H9 (cell line): ENCODE data around the gene BNIP5. TPM values are rescaled to one million over a fixed set of nuclear protein-coding genes. Genes with fewer than 3 reads are reported as not detected.

Source experiments
- DNase-seq: peaks from one replicate; pipeline ENCODE4 v3.0.0-alpha.2; 2017
- H2AFZ ChIP-seq: one replicate; pipeline ENCODE4 v1.6.1; 2013; ENCODE audit warnings: mild to moderate bottlenecking, low read length, control low read depth, moderate library complexity
- H2AK5ac ChIP-seq: 2 replicates; pipeline ENCODE4 v1.6.1; 2013; ENCODE audit warnings: low read length, control low read depth, mixed read lengths; ENCODE audit not compliant: insufficient read length
- H2BK120ac ChIP-seq: one replicate; pipeline ENCODE4 v1.6.1; 2013; ENCODE audit warnings: low read depth, mild to moderate bottlenecking, low read length, control low read depth, inconsistent platforms; ENCODE audit not compliant: poor library complexity, severe bottlenecking
- H2BK12ac ChIP-seq: 2 replicates; pipeline ENCODE4 v1.6.1; 2013; ENCODE audit warnings: low read length, control low read depth, mixed read lengths, low read depth; ENCODE audit not compliant: insufficient read length
- H2BK15ac ChIP-seq: 2 replicates; pipeline ENCODE4 v1.6.1; 2013; ENCODE audit warnings: low read depth, low read length, control low read depth
- H2BK20ac ChIP-seq: one replicate; pipeline ENCODE4 v1.6.1; 2013; ENCODE audit warnings: low read depth, mild to moderate bottlenecking, low read length, control low read depth, inconsistent platforms; ENCODE audit not compliant: poor library complexity, severe bottlenecking
- H2BK5ac ChIP-seq: 2 replicates; pipeline ENCODE4 v1.6.1; 2013; ENCODE audit warnings: low read length, control low read depth, mixed read lengths; ENCODE audit not compliant: insufficient read length
- H3K14ac ChIP-seq: 2 replicates; pipeline ENCODE4 v1.6.1; 2013; ENCODE audit warnings: low read length, control low read depth; ENCODE audit not compliant: insufficient read depth
- H3K18ac ChIP-seq: 2 replicates; pipeline ENCODE4 v1.6.1; 2013; ENCODE audit warnings: low read depth, mild to moderate bottlenecking, mixed read lengths, low read length, control low read depth; ENCODE audit not compliant: insufficient read length
- H3K23ac ChIP-seq: 2 replicates; pipeline ENCODE4 v1.6.1; 2013; ENCODE audit warnings: low read length, control low read depth, mixed read lengths, low read depth; ENCODE audit not compliant: insufficient read length
- H3K23me2 ChIP-seq: 2 replicates; pipeline ENCODE4 v1.6.1; 2013; ENCODE audit warnings: low read depth, mild to moderate bottlenecking, mixed read lengths, low read length, control low read depth; ENCODE audit not compliant: insufficient read length, poor library complexity, severe bottlenecking
- H3K27ac ChIP-seq: 2 replicates; pipeline ENCODE4 v1.5.1; 2013; ENCODE audit warnings: low read length, control low read depth, mixed read lengths, low read depth; ENCODE audit not compliant: insufficient read length
- H3K27me3 ChIP-seq: 2 replicates; pipeline ENCODE4 v1.6.1; 2013; ENCODE audit warnings: low read length, control low read depth, inconsistent platforms; ENCODE audit not compliant: insufficient read depth
- H3K4ac ChIP-seq: 2 replicates; pipeline ENCODE4 v1.6.1; 2013; ENCODE audit warnings: low read depth, mild to moderate bottlenecking, control low read depth, inconsistent platforms, low read length, moderate library complexity
- H3K4me1 ChIP-seq: 2 replicates; pipeline ENCODE4 v1.6.1; 2013; ENCODE audit warnings: low read length, control low read depth, inconsistent platforms; ENCODE audit not compliant: insufficient read depth
- H3K4me2 ChIP-seq: 2 replicates; pipeline ENCODE4 v1.6.1; 2013; ENCODE audit warnings: low read length, control low read depth, mixed read lengths; ENCODE audit not compliant: insufficient read length, insufficient read depth
- H3K56ac ChIP-seq: 2 replicates; pipeline ENCODE4 v1.6.1; 2013; ENCODE audit warnings: low read depth, mild to moderate bottlenecking, mixed read lengths, low read length, control low read depth; ENCODE audit not compliant: insufficient read length
- H3K79me1 ChIP-seq: 2 replicates; pipeline ENCODE4 v1.6.1; 2013; ENCODE audit warnings: low read depth, mild to moderate bottlenecking, moderate library complexity, low read length, control low read depth, inconsistent platforms; ENCODE audit not compliant: insufficient read depth, poor library complexity, severe bottlenecking
- H3K79me2 ChIP-seq: 2 replicates; pipeline ENCODE4 v1.6.1; 2013; ENCODE audit warnings: low read length, control low read depth, inconsistent platforms; ENCODE audit not compliant: insufficient read depth
- H3K9ac ChIP-seq: 2 replicates; pipeline ENCODE4 v1.6.1; 2013; ENCODE audit warnings: low read length, control low read depth, mixed read lengths; ENCODE audit not compliant: insufficient read length; ENCODE audit errors: extremely low read depth
- H3K9me3 ChIP-seq: one replicate; pipeline ENCODE4 v1.6.1; 2013; ENCODE audit warnings: low read depth, low read length, inconsistent platforms; ENCODE audit not compliant: control insufficient read depth
- H3T11ph ChIP-seq: one replicate; pipeline ENCODE4 v1.6.1; 2013; ENCODE audit warnings: mild to moderate bottlenecking, low read length, control low read depth, inconsistent platforms
- H4K20me1 ChIP-seq: one replicate; pipeline ENCODE4 v1.6.1; 2013; ENCODE audit not compliant: control insufficient read depth, insufficient read length, insufficient read depth
- H4K5ac ChIP-seq: 2 replicates; pipeline ENCODE4 v1.6.1; 2013; ENCODE audit warnings: low read depth, mild to moderate bottlenecking, mixed read lengths, low read length, control low read depth; ENCODE audit not compliant: insufficient read length
- H4K8ac ChIP-seq: replicated peaks from 2 replicates; pipeline ENCODE4 v1.6.1; 2013; ENCODE audit warnings: low read length, control low read depth, mixed read lengths, low read depth; ENCODE audit not compliant: insufficient read length
- H4K91ac ChIP-seq: 2 replicates; pipeline ENCODE4 v1.6.1; 2013; ENCODE audit warnings: low read depth, mild to moderate bottlenecking, moderate library complexity, mixed read lengths, low read length, control low read depth; ENCODE audit not compliant: insufficient read length
- H3K27ac Mint-ChIP-seq, 3 experiments: 2 replicates in 2 of 3; 3 replicates in 1 of 3; pipeline ENCODE4 v1.8.0; 2020 to 2021; ENCODE audit warnings: mixed read lengths in 3 of 3, mild to moderate bottlenecking in 1 of 3, moderate library complexity in 1 of 3
- H3K27me3 Mint-ChIP-seq: 2 replicates; pipeline ENCODE4 v1.8.0; 2021; ENCODE audit warnings: low read depth, mild to moderate bottlenecking, moderate library complexity, mixed read lengths
- H3K36me3 Mint-ChIP-seq, 3 experiments: 2 replicates in 2 of 3; 3 replicates in 1 of 3; pipeline ENCODE4 v1.8.0; 2020 to 2021; ENCODE audit warnings: low read depth in 3 of 3, mixed read lengths in 3 of 3; ENCODE audit not compliant: insufficient read depth in 1 of 3
- H3K4me1 Mint-ChIP-seq, 2 experiments: 2 replicates each; pipeline ENCODE4 v1.8.0; 2020; ENCODE audit warnings: mixed read lengths in 2 of 2
- H3K4me3 Mint-ChIP-seq, 2 experiments: 2 replicates in 1 of 2; 3 replicates in 1 of 2; pipeline ENCODE4 v1.8.0; 2020 to 2021; ENCODE audit warnings: mild to moderate bottlenecking in 2 of 2, mixed read lengths in 2 of 2, moderate library complexity in 1 of 2
- H3K9me3 Mint-ChIP-seq, 2 experiments: 2 replicates in 1 of 2; 3 replicates in 1 of 2; pipeline ENCODE4 v1.8.0; 2020; ENCODE audit warnings: mild to moderate bottlenecking in 2 of 2, mixed read lengths in 2 of 2, moderate library complexity in 1 of 2
- CTCF ChIP-seq: fragments of 200-600 bp; sonication (generic); conservative IDR thresholded peaks from 3 replicates; pipeline ENCODE4 v1.8.0; 2021; ENCODE audit warnings: antibody characterized with exemption, mild to moderate bottlenecking
- WGBS: extraction: QIAGEN DNeasy Blood & Tissue Kit; methylation state at CpG from one replicate; pipeline ENCODE4 v1.1.7; 2013; ENCODE audit warnings: missing lambda C conversion rate, low lambda C conversion rate, mixed read lengths; ENCODE audit not compliant: insufficient read length; ENCODE audit errors: extremely low coverage; 5-methylcytosine and 5-hydroxymethylcytosine counted together
- long read RNA-seq: library from polyadenylated mRNA; unstranded; transcript quantifications from one replicate; pipeline ENCODE4 v2.0.0, GENCODE V29; 2020
- total RNA-seq: library from RNA; stranded (reverse); gene quantifications from 2 replicates; pipeline ENCODE4 v1.2.1, GENCODE V29; 2021

BNIP5 gene
- total RNA-seq, result not detected in 2 replicates
- long read RNA-seq, result 0 reads

GRCh38 chr6:36336779-36337241 lies at the start of gene BNIP5:
TSS of gene BNIP5 (minus strand) at chr6:36336888. CDS start at chr6:36330690, 6,198 bp downstream.
- no peak within 1 kb of the TSS for H4K5ac ChIP-seq
- no peak within 1 kb of the TSS for H3K9ac ChIP-seq
- H2BK20ac ChIP-seq, result no peak within 1 kb of the TSS
- peaks cover 44% of the 10 kb centered on the region for H3K27me3 Mint-ChIP-seq
- no peak within 1 kb of the TSS for H3K23ac ChIP-seq
- H3K4me2 ChIP-seq, result no peak within 1 kb of the TSS
- H4K91ac ChIP-seq, result no peak within 1 kb of the TSS
- no peak within 1 kb of the TSS for H2BK5ac ChIP-seq
- no peak within 1 kb of the TSS for H2AFZ ChIP-seq
- peaks cover 4% of the 10 kb centered on the region for H3K23me2 ChIP-seq
- no peak within 1 kb of the TSS for H3K14ac ChIP-seq
- H2BK15ac ChIP-seq, result no peak within 1 kb of the TSS
- H2BK120ac ChIP-seq, result no peak within 1 kb of the TSS
- TF ChIP-seq CTCF, result no peak
- no peaks in the 10 kb centered on the region for H3K27me3 ChIP-seq
- no peak within 1 kb of the TSS for H3K27ac ChIP-seq
- H3K9me3 Mint-ChIP-seq, result no peaks in the 10 kb centered on the region; a peak in 1 of 5 replicates
- no peak within 1 kb of the TSS for H4K8ac ChIP-seq
- no peaks in the 10 kb centered on the region for H3K79me2 ChIP-seq
- no peaks in the 10 kb centered on the region for H3K79me1 ChIP-seq
- no peak within 1 kb of the TSS for H3T11ph ChIP-seq
- no peaks in the 10 kb centered on the region for H4K20me1 ChIP-seq
- H2AK5ac ChIP-seq, result no peak within 1 kb of the TSS
- H3K9me3 ChIP-seq, result no peaks in the 10 kb centered on the region
- H3K36me3 Mint-ChIP-seq, result no peaks in the 10 kb centered on the region
- no peak for DNase-seq
- no peak within 1 kb of the TSS; a peak in 1 of 7 replicates for H3K27ac Mint-ChIP-seq
- no peak within 1 kb of the TSS for H2BK12ac ChIP-seq
- H3K4me3 Mint-ChIP-seq, result no peak within 1 kb of the TSS
- no peaks in the 10 kb centered on the region for H3K4me1 ChIP-seq
- H3K18ac ChIP-seq, result no peak within 1 kb of the TSS
- peaks cover 15 to 24% of the 10 kb centered on the region in 2 experiments for H3K4me1 Mint-ChIP-seq
- no peak within 1 kb of the TSS for H3K56ac ChIP-seq
- no CpG with 5 or more reads among the region's 3 CpGs for WGBS
- no peak within 1 kb of the TSS for H3K4ac ChIP-seq
